ENCODE data around the gene LPP.

DNA sequence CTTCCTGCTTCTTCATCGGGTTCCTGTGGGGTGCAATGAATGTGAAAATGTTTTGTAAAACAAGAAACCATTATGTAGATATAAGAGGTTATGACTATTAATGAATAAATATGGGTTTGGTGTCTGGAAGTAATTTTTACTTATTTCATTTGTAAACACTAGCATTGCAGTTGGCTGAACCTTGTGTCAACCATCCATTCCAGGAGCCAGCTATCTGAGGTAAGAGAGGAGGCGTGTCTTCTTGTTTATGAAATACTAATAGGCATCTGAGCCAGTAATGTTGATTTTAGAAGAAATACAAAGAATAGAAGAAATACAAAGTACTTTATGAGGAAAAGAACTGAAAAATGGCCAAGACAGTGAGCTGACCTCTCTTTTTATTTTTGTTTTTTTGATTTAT is 187.5 kb downstream of the LPP start:
- no peak for TF ChIP-seq POLR2AphosphoS5 (IDR thresholded peaks at IDR 0.05; ENCODE audit: low read depth, low read length)
- no peak for TF ChIP-seq SIN3A (IDR thresholded peaks at IDR 0.05; ENCODE audit: borderline replicate concordance, insufficient read depth, low read length)
